ENCODE data around the gene TCIRG1.

TCIRG1 gene

DNA sequence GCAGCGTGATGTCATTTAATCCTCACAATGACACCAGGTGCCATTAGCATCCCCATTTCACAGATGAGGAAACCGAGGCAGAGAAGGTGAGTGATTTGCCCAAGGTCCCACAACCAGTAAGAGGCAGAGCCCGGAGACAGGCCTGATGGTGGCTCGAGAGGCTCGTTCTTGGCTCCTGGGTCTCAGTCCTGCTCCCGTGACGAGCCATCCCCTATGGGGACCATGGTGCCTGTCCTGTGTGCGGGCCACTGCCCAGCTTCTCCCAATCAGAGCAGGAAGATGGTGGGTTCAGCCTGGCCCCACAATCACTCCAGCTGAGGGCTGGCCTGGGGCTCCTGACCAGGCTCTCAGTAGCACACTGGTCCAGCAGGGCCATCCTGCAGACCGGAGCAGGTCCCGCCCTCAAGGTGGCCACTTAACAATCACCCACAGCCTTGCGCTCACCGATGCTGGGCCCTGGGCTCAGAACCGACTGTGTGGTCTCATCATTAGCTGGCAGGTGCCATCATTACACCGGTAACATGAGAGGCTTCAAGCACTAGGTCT lies 25.1 kb upstream of the TCIRG1 start:
- no peak overlapping the region for H3K4me3 ChIP-seq (replicated peaks; ENCODE audit: low read depth, low read length)
- no peaks in the 10 kb centered on the region for H3K36me3 ChIP-seq (ENCODE audit: control insufficient read depth, insufficient read depth, low read length)
- TF ChIP-seq, protein P1, sequence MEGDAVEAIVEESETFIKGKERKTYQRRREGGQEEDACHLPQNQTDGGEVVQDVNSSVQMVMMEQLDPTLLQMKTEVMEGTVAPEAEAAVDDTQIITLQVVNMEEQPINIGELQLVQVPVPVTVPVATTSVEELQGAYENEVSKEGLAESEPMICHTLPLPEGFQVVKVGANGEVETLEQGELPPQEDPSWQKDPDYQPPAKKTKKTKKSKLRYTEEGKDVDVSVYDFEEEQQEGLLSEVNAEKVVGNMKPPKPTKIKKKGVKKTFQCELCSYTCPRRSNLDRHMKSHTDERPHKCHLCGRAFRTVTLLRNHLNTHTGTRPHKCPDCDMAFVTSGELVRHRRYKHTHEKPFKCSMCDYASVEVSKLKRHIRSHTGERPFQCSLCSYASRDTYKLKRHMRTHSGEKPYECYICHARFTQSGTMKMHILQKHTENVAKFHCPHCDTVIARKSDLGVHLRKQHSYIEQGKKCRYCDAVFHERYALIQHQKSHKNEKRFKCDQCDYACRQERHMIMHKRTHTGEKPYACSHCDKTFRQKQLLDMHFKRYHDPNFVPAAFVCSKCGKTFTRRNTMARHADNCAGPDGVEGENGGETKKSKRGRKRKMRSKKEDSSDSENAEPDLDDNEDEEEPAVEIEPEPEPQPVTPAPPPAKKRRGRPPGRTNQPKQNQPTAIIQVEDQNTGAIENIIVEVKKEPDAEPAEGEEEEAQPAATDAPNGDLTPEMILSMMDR (IDR thresholded peaks at IDR 0.05; ENCODE audit: insufficient read depth, low read length, poor library complexity, severe bottlenecking): no peak
- H3K27me3 ChIP-seq (replicated peaks; ENCODE audit: control insufficient read depth, insufficient read depth, low read length): no peaks in the 10 kb centered on the region
- DNase-seq (ENCODE audit: extremely low read depth, insufficient read length): no peak

DNA sequence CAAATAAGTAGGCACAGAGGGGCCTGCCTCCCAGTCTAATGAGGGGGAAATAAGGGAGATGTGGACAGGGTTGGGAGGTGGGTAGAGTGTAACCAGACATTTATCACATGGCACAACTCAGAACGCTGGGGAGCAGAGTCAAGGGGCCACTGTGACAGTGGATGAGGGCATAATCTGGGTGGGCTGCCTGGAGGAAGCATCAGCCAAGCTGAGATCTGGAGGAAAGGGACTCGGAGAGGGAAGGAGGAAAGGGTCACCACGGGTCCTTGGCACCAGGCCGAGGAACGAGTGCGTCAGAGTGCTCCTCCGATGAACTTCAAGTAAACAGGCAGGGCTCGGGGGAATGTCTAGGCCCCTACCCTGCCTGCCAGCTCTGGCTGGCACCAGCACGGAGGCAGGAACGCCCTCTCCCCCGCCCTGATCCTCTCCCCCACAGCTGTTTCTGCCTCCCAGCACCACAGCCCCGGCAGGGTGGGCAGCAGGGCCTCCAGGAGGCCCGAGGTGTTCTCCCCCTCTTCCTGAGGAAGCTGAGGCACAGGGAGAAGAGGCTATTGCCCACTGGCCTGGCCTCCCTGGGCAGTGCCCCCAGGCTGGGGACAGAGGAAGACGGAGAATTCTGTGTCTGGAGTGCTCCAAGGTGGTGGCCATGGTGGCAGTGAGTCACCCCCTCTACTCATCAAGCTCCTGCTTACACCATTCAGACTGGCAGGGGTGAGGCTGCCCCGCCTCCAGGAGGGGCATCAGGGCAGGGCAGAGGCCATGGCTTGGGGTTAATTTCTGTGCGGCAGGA lies 24.5 kb upstream of the TCIRG1 start:
- no peak for DNase-seq (ENCODE audit: extremely low read depth, insufficient read length)
- Histone ChIP-seq H3K36me3 (ENCODE audit: control insufficient read depth, insufficient read depth, low read length) (no peaks in the 10 kb centered on the region), H3K4me3 (replicated peaks; ENCODE audit: low read depth, low read length) (no peak overlapping the region), H3K27me3 (replicated peaks; ENCODE audit: control insufficient read depth, insufficient read depth, low read length) (no peaks in the 10 kb centered on the region)
- TF ChIP-seq, protein P1 (IDR thresholded peaks at IDR 0.05; ENCODE audit: insufficient read depth, low read length, poor library complexity, severe bottlenecking): no peak

DNA sequence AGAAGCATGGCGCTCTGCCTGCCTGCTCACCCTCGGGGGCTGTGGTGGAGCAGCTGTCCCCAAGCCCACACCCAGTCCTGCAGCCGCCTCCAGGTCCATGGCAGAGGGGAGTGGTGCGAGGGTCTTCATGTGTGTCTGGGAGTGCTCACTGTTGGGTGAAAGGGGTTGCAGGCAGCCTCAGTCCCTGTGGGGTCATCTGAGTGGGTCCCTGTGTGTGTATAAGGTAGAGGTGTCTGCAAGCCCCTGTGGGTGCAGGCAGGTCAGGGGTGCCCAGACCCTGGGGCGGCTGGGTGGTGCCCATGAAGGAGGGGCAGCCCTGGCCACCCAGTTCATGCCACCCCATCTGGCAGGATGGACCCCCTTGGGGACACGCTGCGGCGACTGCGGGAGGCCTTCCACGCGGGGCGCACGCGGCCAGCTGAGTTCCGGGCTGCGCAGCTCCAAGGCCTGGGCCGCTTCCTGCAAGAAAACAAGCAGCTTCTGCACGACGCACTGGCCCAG lies 23.8 kb upstream of the TCIRG1 start:
- no peaks in the 10 kb centered on the region for H3K36me3 ChIP-seq (ENCODE audit: control insufficient read depth, insufficient read depth, low read length)
- TF ChIP-seq, protein P1 (IDR thresholded peaks at IDR 0.05; ENCODE audit: insufficient read depth, low read length, poor library complexity, severe bottlenecking): no peak
- no peak for DNase-seq (ENCODE audit: extremely low read depth, insufficient read length)
- no peak overlapping the region for H3K4me3 ChIP-seq (replicated peaks; ENCODE audit: low read depth, low read length)
- no peaks in the 10 kb centered on the region for H3K27me3 ChIP-seq (replicated peaks; ENCODE audit: control insufficient read depth, insufficient read depth, low read length)

DNA sequence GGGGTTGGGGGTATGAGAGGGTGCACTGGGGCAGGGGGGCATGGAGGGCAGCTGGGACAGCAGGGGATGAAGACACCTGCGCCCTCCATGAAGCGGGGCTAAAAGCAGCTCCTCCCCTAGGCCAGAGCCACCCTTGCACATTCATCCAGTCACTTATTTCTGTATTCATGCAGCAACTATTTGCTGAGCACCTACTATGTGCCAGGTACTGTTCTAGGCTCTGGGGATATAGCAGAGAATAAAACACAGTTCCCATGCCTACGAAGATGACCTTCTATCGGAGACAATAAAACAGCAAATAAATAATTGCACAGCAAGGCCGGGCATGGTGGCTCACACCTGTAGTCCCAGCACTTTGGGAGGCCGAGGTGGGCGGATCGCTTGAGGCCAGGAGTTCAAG lies 23.4 kb upstream of the TCIRG1 start:
- H3K27me3 ChIP-seq (replicated peaks; ENCODE audit: control insufficient read depth, insufficient read depth, low read length): no peaks in the 10 kb centered on the region
- no peak overlapping the region for H3K4me3 ChIP-seq (replicated peaks; ENCODE audit: low read depth, low read length)
- no peaks in the 10 kb centered on the region for H3K36me3 ChIP-seq (ENCODE audit: control insufficient read depth, insufficient read depth, low read length)
- TF ChIP-seq, protein P1 (IDR thresholded peaks at IDR 0.05; ENCODE audit: insufficient read depth, low read length, poor library complexity, severe bottlenecking): no peak
- no peak for DNase-seq (ENCODE audit: extremely low read depth, insufficient read length)

DNA sequence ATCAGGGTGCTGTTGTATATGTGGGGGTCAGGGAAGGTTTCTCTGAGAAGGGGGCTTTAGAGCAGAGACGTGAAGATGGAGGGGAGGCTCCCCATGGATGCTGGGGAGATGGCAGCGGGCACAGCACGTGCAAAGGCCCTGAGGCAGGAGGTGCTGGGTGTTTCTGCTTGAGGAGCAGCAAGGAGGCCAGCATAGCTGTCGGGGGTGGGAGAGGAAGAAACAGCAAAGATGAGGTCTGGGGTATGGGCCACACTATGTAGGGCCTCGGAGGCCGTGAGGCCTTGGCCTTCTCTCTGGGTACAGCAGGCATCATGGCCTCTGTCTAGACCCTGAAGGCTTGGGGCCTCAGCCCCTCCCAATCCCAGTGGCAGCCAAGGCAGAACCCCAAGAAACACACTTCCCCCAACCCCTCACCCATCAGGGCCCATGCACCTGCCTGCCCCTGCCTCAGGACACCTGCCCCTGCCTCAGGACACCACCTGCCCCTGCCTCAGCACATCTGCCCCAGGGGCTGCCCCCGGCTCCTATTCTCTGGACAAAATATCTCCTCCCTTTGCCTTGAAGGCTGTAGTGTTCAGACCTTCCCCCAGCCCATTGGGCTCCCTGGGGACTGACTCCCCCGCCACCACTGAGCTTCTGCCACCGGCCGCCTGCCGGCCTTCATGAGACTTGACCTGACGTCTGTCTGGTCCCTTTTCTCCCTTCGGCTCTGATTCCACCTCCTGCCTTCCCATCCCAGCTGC lies 22.5 kb upstream of the TCIRG1 start:
- DNase-seq (ENCODE audit: extremely low read depth, insufficient read length): no peak
- Histone ChIP-seq H3K27me3 (replicated peaks; ENCODE audit: control insufficient read depth, insufficient read depth, low read length) (no peaks in the 10 kb centered on the region), H3K36me3 (ENCODE audit: control insufficient read depth, insufficient read depth, low read length) (no peaks in the 10 kb centered on the region), H3K4me3 (replicated peaks; ENCODE audit: low read depth, low read length) (no peak overlapping the region)
- TF ChIP-seq, protein P1 (IDR thresholded peaks at IDR 0.05; ENCODE audit: insufficient read depth, low read length, poor library complexity, severe bottlenecking): no peak

Measured in GM06990 (cell line).